A549 (cell line): ENCODE results near the gene SIDT1.

ENCODE experiments used
- CEBPB ChIP-seq, 2 experiments: fragments of >200 bp in 1 of 2; sonication (Bioruptor Twin) in 1 of 2; formaldehyde crosslinking in 1 of 2; IDR thresholded peaks; 2 replicates each; pipeline ENCODE4 v1.6.1; 2012 to 2016
- MYC ChIP-seq: IDR thresholded peaks from 2 replicates; pipeline ENCODE4 v1.6.1; 2012; ENCODE audit warnings: mild to moderate bottlenecking, inconsistent platforms, low read length, improper control_type of control experiment, borderline replicate concordance
- PBX3 ChIP-seq: IDR thresholded peaks from 2 replicates; pipeline ENCODE4 v1.6.1; 2012
- POLR2AphosphoS2 ChIP-seq: conservative IDR thresholded peaks from 2 replicates; pipeline ENCODE4 v1.6.1; 2012; ENCODE audit warnings: low read length, improper control_type of control experiment, inconsistent platforms
- RCOR1 ChIP-seq: fragments of 150-350 bp; IDR thresholded peaks from 2 replicates; pipeline ENCODE4 v1.6.1; 2014; ENCODE audit warnings: antibody characterized with exemption, low read length, low read depth

- no peak for TF ChIP-seq RCOR1
- no peak for TF ChIP-seq MYC
- no peak for TF ChIP-seq PBX3
- no peak for TF ChIP-seq POLR2AphosphoS2
- no peak for TF ChIP-seq CEBPB (IDR thresholded peaks at IDR 0.05)
Measured at GRCh38 chr3:113533534-113533892, 1.2 kb downstream of the SIDT1 start.
